HG03342 (cell line): ENCODE results near the gene DDC.

ENCODE experiments used
- ATAC-seq: cut with Tn5 transposase; IDR thresholded peaks from one replicate; pipeline ENCODE4 v1.9.1; 2021; ENCODE audit warnings: mild to moderate bottlenecking, moderate library complexity; ENCODE audit not compliant: unreplicated experiment

The DDC gene

DNA sequence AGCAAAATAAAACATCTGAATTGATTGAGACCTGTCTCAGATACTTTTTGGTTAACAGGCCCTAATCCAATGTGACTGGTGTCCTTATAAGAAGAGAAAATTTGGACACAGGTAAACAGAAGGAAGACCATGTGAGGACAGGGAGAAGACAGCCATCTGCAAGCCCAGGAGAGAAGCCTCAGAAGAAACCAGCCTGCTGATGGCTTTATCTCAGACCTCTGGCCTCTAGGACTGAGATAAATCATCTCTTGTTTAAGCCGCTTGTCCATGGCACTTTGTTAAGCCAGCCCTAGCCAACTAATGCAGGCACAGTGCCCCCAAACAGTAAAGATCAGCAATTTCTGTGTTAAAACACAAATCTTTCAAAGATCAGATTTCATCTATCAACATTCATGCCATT is 73.3 kb downstream of the DDC start:
- no peak for ATAC-seq

DNA sequence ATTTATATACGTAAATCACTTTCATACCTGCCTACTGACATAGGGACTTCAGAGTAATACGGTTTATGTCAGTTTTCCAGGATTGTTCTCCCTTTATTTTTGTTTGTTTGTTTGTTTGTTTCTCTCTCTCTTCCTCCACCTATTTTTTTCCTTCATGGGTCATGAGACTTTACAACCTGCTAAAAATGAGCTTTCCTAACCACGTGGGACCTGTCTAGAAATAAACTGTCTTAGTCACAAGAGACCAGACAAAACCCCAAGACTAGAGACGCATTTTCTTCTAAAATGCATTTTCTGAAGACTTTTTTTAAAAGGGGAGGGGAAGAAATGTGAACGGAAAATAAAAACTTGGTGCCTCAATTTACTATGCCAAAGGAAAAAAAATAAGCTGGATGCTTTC is 74.0 kb downstream of the DDC start:
- ATAC-seq: no peak

DNA sequence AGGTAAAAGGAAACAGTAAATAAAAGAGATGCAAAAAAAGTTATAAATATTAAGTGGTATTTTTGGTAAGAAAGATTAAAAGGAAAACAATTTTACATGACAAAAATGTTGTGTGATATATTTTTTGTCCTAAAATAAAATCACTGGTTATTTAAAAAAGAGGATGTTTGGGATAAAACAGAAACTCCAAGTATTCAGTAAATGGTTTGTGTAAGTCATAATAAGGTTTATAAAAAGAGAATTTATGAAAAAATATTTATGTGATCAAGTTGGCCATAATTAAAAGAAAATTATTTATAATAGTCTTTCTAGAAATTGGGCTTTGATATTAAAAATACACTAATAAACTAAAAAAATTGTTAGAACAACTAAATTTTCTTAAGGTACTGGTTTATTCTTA is 76.8 kb downstream of the DDC start:
- ATAC-seq: no peak

DNA sequence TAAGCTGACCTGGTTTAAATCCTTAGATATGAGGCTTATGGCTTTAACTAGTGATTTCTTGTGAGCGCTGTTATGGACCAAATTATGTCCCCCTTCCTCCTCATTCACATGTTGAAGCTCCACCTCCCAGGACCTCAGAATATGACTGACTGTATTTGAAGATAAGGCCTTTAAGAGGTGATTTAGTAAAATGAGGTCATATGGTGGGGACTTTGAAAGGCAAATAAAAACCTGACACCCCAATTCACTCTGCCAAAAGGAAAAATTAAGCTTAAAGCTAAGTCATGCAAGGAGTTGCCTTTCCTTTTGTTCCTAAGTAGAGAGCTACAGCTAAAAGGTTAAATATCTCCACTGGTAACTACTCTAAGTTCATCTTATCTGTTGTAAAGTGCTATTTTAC is 78.7 kb downstream of the DDC start:
- ATAC-seq: no peak

DNA sequence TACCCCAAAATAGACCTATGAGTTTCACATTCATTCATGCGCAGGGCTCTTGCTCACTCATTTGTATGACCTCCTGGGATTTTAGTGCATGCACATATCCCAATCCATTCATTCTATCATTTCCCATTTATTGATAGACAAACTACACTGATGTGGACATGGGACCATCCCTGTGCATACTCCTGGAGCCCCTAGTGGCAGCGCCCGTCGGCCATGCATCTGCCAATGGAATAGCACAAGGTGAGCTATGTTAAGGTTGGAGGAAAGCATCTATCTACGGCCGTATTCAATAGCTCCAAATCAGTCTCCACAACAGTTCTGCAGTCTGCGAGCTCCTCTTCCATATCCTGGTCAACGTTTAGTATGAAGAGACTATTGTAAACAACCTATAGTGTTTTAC is 83.3 kb downstream of the DDC start:
- ATAC-seq: no peak

DNA sequence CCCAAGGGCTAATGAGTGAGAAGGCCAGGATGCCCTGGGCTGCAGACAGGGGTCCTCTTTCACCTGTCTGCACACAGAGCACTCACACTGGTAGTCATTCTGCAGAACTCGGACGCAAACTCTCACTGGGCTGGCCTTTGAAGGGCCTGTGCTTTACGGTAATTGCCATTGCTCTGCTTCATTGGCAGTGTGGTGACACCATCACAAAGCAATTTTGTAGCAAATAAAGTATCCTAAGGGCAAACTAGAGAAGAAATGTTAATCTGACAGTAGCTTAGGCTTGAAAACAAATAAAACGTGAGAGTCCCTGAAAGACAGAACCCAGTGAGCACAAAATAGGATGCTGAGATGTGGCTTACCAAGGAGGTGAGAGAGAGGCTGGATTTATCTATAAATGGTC is 84.4 kb downstream of the DDC start:
- ATAC-seq: no peak

DNA sequence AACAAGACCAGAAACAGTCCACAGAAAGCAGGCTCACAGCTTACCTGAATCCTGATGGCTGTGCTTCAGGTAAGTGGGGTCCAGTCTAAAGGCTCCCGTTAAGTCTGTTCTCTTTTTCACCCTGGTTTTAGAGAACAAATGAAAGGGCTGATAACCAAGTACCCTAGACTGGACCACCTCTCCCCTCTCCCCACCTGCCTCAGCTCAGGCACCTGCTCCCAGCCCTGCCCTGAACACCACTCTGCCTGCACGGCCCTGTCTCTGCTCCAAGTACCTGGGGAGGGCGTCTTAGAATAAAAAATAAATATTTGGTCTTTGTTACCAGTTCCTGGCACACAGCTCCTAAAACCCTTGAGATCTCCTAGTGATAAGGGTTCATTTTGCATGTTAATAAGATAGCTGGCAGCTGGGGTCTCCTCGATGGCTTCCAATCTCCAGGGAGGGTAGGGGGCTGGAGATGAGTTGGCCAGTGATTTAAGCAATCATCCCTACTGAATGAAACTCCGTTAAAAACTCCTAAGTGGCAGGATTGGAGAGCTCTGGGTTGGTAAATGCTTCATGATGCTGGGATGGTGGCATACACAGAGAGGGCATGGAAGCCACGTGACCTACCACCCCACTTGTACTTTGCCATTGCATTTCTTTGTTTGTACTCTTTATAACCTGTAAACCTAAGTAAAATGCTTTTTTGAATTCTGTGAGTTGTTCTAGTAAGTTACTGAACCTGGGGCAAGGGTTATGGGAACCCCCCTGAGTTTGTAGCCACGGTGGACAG is 85.3 kb downstream of the DDC start:
- no peak for ATAC-seq

DNA sequence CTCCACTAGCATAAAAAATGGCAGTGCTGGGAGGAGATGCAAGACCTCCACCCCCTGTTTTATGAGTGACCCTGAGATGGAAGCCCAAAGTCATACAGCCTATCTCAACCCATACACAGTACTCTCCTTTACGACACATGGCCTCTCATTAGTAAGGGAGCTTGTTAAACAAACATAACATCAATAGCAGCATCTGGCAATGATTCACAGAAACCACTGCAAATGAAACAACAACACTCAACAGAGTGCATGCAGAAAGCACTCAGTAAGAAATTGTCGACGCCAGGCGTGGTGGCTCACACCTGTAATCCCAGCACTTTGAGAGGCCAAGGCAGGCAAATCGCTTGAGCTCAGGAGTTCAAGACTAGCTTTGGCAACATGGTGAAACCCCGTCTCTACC is 87.6 kb downstream of the DDC start:
- ATAC-seq: no peak

DNA sequence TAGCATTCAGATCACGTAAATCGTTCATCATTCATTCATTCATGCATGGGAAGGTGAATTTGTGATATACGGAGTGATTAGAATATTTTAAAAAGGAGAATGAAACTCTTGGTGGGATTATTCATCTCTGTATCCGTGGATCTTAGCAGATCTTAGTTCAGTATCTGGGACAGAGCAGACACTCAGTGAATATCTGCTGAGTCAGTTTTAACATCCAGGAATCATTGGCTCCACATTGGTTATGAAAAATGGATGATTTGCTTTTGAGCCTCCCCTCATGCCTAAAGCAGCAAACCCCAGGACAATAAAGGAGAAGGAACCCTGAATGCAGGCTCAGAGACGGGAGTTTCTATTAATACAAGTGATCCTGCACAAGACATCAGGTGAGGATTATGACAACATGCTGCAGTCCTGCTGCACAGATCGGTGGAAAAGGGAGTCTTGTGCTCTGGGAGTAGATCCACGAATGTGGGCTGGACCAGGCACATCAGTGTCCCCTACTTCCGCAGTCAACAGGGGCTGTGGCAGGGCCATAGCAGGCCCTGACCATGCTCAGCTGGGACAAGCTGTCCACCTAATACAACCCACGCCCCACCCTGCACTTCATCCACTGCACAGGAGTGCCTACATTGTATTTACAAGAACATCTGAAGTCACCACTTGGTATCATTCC is 88.1 kb downstream of the DDC start:
- ATAC-seq: no peak

DNA sequence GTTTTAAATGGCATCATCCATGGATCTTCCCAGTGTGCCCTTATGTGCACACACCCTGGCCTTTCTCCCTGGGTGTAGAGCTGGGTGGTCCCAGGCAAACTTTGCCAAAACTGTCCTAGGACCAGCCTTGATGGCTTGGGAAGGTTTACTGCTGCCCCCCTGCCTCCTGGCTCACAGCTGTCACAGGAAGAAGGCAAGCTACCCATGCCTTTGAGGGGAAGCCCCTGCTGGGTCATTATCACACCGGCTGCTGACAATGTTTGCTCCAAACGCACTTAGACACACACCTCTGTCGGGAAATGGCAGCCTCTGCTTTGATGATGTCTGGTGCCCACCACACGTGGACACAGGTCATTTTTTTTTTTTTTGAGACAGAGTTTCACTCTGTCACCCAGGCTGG is 89.9 kb downstream of the DDC start:
- ATAC-seq: no peak

DNA sequence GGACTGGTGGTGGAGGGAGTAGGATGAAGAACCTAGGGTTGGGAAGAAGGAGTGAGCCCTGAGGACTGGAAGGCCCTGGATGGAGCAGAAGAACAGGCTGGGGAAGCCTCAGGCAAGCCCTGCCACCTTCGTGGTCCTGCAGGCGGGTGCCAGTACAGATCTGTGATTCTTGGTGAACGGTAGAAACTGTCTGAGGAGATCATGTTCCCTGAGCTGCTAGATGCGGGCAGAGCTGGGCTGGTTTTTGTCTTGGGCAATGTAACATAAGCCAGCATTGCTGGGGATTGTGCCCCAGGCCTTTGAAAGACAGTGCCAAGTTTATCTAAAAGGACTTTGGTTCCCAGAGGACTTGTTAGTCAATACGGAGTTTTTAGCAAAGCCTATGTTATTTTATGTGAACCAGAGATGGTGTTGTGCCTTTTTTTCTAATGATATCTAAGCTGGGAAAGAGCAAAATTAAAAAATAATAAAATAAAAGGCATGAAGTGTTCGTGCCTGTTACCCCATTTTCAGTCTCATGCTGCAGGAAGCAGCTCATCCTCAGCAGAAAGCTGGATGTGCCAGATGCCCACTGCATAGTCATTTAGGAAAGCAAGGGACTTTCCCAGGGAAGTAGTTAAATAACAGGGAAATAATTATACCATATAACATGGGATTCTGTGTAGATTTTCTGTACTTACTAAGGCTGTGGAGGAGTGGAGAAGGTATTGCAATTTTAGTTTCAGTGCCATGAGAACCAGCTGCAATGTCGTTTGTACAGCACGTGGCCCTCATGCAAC is 90.6 kb downstream of the DDC start:
- no peak for ATAC-seq

DNA sequence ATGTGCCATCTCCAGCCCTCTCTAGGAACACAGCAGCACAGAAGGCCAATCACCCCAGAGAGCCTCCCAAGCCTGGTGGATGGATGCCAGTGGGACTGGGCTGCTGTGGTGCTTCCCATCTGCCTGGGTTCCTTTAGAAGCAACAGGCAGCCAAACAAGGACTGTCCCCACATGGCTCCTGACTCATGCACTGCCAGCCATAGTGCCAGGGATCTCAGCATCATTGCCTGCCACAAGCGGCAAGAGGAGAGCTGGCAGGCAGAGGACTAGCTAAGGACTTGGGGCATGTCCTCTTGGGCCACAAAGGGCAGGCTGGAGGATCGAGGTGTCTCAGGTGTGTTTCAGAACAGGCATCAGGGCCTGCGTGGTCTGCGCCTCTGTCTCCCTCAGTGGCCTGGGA is 91.7 kb downstream of the DDC start:
- no peak for ATAC-seq

DNA sequence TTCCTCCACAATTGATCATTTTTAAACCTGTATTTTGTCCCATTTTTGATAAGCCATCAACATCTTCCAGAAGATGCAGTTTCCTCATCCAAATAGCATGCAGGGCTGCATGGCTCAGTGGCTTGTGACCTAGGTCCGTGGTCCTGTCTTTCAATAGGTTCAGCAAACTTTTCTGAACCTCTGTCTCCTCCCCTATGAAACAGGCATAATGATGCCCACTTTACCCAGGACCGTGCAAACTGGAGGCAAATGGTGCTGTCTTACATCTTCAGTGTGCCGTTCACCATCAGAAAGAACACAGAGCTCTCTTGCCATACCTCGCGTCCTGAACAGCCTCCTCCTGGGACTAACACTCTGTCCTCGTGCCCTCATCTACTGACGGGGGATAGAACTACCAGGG is 92.8 kb downstream of the DDC start:
- ATAC-seq: no peak

DNA sequence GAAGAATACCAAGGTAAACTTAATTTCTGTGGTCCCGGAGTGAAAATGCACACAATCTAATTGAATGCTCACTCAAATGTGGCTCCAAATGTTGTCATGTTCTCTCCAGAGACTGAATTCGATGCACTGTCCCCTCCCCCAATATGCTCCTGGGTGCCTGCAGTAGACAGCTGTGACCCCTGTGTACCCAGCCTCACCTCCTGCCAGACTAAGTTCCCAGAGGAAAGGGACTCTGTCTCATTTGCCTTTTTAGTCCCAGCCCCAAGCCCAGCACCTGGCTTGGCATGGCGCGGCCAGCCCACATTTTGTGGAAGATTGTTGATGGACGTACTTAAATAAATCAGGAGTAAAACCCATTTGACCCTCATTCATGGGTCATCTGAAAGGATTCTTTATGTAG is 93.2 kb downstream of the DDC start:
- no peak for ATAC-seq

DNA sequence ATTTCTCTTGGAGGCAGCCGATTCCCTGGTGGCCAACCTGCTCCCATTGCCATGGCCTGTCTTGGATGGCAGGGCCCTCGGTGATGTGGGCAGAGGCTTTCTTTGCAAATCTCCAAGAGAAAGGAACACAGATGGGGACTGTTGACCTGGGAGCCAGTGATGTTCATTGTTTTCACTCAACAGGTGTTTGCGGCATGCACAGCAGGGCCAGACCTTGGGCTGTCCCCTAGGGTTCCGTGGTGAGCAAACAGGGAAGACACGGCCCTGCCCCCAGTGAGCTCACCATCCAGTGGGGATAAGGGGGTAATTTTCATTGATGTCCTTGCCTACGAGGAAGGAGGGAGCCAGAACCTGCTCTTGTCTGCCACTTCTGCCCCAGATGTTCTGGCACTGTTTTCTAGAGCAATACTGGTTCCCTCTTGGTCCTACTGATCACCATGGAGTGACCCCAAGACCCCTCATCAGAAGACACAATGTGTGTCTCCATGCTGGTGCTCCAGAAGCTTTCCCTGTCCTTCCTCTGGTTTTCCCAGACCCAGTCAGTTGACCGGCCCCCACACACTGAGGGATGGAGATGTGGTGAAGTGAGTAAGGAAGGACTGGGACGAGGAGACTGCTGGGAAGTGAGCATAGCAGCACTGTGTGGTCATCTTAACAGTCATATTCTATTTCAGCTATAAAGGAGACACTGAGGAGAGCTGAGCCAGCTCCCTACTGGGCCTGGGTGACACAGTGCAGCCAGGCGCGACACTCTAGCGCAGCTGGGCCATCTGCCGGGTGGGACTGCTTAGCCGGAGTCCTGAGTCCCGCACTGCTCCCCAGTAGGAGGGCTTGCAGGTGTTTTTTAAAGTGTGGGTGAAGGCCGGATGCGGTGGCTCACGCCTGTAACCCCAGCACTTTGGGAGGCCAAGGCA is 94.7 kb downstream of the DDC start:
- no peak for ATAC-seq

DNA sequence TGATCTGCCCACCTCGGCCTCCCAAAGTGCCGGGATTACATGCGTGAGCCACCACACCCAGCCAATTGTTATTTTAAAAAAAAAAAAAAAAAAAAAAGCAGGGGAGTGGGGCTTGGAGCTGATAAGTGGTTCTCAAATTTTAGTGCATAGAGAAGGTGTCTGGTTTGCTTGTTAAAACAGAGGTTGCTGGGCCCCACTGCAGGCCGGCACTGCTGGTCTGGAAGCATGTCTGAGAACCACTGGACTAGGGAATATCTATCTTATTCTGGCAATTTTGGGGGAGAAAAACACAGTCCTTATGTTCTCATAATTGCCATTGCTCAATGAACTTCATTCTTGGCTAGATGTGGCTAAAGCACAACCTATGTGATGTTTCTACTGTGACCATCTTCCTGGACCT is 96.0 kb downstream of the DDC start:
- no peak for ATAC-seq

DNA sequence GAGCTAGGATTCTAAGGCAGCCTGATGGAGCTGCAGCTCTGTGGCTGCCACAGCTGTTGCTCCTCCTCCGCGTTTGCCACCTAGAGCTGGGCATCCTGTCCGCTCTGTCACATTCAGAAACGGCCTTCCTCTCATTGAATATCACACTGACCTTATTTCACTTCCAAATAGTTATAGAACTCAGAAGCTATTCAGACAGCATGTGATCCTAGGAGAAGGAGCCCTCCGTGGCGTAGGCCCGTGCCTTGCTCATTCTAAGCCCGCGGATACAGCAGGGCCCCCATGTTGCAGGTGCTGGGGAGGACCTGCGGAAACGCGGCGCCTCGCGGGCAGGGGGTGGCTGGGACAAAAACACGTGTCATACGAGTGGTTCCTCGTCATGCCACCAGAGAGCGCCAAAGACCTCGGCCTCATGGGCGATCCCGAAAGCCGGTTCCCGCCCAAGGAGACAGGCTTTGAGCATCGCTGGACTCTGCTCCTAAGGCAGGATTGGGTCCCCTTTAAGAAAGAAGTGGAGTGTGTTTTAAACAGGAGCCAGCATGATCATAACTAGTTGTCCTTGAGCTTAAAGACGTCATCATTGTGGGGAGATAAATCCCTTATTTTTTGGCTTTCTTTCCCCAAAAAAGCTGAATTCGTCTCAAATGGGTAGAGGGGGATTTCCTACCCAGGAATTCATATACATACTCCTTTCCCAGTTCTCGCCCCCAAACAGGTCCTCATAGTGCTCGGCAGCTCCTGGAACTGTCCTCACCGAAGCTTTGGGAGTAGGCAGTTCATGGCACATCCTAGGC is 97.2 kb downstream of the DDC start:
- ATAC-seq: peak; percentile 86

DNA sequence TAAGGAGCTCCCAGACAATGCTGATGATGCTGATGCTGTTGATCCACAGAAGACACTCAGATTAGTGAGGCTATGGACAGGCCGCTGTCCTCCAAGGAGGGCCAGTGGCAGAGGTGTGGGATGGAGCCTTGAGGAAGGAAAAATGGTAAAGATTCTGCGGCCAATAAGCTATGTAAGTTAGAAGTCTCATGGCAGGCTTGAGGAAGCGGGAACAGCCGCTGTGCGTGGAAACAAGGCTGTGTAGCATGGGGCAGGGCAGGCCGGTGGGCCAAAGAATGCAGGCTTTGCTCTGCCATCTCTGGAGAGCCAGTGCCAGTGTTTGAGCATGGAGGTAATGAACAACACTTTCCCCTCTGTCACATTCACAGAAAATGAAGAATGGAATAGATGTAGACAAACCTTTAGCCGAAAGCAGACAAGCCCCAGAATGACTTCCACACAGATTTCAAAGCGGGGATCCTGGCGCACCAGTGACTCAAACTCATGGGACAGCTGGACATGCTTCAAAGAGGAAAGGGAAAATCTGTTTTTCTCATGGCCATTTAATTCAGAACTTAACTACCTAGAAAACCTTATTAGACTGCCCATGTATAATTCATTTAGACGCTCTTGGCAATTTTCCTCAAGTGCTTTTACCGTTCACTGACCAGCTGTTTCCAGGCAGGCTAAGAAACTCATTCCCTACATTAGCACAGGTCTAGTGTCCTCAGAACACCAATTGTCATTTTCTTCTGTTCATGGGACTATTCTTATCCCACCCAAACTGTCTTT is 98.2 kb downstream of the DDC start:
- no peak for ATAC-seq

DNA sequence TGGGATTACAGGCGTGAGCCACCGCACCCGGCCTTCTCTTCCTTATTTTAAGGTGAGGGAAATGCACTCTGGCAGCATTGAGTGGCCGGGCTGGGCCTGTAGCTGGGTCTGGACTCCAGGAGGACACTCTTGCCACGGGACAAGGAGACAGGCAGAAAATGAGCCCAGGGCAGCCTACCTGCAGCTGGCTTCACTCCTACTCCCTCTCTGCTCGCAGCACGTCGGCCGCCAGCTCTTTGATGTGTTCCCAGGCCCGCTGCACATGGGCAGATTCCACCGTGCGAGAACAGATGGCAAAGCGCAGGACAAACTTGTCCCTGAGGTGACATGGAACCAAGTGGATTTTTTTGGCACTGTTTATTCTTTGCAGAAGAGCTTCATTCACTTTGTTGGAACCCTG is 102.2 kb downstream of the DDC start:
- ATAC-seq: no peak
